GM12801 (cell line): ENCODE measurements around the gene ENTPD1.

ENCODE experiments used
- TF ChIP-seq, protein P1 (sequence below): IDR thresholded peaks from one replicate; pipeline ENCODE4 v1.5.1; 2011; ENCODE audit warnings: control low read depth; ENCODE audit not compliant: insufficient read length; ENCODE audit errors: extremely low read depth

The ENTPD1 gene

DNA sequence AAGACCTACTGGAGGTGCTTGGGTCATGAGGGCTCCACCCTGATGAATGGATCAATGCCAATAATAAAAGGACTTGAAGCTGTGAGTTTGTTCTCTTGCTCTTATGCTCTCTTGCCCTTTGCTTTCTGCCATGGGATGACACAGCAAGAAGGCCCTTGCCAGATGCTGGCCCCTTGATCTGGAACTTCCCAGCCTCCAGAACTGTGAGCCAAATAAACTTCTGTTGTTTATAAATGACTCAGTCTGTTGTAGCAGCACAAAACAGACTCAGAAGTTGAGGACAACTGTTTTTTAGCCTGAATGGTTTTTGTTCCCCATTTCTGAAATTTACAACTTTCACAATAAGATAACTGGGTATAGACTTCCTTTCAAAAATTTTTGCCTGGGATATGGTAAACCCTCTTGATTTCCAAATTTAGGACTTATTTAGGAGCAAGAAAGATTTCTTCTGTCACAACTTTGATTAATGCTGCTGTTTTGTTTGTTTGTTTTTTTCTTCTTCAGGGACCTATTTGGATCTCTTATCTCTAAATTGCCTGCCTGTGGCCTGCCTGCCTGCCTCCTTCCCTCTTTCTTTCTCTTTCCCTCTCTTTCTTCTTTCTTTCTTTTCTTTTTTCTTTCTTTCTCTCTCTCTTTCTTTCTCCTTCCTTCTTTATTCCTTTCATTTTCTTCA is 12.1 kb downstream of the ENTPD1 start:
- TF ChIP-seq, protein P1, sequence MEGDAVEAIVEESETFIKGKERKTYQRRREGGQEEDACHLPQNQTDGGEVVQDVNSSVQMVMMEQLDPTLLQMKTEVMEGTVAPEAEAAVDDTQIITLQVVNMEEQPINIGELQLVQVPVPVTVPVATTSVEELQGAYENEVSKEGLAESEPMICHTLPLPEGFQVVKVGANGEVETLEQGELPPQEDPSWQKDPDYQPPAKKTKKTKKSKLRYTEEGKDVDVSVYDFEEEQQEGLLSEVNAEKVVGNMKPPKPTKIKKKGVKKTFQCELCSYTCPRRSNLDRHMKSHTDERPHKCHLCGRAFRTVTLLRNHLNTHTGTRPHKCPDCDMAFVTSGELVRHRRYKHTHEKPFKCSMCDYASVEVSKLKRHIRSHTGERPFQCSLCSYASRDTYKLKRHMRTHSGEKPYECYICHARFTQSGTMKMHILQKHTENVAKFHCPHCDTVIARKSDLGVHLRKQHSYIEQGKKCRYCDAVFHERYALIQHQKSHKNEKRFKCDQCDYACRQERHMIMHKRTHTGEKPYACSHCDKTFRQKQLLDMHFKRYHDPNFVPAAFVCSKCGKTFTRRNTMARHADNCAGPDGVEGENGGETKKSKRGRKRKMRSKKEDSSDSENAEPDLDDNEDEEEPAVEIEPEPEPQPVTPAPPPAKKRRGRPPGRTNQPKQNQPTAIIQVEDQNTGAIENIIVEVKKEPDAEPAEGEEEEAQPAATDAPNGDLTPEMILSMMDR, result no peak

DNA sequence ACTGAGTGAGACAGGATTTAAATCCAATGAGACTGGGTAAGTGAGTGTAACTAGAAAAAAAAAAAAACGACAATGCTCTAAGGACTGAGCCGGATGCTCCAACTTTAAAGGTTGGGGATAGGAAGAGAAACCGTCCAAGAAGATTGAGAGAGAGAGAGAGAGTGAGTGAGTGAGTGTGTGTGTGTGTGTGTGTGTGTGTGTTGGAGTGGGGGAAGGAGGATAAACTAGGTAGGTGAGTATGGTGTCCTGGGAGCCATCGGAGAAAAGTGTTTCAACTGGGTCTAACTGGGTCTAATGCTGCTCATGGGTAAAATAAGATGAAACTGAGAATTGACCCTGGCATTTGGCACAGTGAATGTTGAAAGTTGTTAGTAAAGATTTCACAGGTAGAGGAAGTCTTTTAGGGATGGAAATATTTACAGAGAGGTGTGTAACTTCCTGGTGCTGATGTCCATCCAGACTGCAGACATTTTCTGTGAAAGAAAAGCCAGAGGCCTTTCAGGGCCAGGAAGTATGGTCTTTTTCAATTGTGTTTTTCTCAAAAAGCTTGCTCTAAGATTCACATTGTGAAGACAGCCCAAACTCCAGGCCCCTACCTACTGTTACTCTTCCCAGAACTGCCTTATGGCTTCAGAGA is 14.2 kb downstream of the ENTPD1 start:
- TF ChIP-seq, protein P1, result no peak

DNA sequence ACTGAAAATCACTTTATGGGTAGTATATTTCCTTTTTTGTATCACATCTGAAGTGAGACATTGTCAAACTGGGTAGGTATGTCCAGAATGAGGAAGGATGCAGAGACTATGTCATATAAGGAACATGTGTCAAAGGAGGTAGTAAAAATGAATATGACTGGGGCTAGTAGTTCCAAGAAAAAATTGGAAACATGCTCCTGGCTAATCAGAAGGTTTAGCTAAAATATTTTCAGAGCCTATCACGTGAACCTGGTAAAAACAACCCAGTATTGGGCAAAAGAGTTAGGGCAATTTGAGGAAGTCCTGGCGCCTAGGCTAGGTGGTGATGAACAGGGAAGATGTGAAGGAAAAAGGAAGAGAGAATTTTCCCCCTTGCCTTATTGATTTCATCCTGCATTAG is 26.4 kb downstream of the ENTPD1 start:
- TF ChIP-seq, protein P1, result no peak

DNA sequence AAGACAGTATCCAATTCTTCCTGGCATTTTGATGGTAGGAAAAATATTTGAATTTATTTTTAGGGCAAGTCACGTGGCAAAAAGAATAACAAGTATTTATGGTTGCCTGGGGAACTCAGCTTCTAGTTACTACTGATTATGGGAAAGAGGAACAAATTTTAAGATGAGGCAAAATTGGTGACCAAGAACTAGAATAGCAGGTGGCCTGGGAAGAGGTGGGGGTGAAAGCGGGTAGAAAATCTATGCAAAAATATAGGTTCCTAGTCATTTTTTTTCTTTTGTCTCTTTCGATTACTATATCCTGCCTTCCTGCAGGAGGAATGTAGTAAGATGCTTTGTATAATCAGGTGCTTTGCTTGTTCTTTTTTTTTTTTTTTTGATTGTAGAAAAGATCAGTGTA is 27.8 kb downstream of the ENTPD1 start:
- TF ChIP-seq, protein P1, result no peak

DNA sequence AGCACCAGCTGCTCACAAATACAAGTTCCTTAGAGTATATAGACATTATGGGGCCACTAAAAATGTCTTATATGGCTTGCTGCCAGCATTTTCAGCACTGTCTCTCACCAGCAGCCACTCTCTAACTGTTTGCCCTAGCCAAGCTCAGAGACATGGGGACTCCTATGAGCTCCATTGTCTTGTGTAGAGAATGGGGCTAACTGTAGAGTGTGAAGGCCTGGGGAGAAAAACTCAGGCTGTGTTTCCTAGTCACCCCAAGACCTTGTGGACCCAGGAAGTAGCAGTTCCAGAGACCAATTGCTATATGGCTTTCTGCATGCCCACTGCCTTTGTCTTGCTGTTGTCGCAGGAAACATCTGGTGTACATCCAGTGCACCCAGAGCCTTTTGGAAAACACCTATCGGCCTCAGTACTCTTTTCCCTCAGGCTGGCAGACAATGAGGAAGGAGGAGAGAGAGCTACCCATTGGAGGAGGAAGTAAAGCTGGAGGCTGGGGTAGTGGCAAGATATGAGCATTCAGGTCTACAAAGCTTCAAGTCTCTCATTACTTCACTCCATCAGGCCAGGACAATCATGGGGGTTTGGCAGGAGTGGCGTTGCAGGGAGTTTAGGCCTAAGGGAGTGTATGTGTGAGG is 28.4 kb downstream of the ENTPD1 start:
- TF ChIP-seq, protein P1, result no peak

DNA sequence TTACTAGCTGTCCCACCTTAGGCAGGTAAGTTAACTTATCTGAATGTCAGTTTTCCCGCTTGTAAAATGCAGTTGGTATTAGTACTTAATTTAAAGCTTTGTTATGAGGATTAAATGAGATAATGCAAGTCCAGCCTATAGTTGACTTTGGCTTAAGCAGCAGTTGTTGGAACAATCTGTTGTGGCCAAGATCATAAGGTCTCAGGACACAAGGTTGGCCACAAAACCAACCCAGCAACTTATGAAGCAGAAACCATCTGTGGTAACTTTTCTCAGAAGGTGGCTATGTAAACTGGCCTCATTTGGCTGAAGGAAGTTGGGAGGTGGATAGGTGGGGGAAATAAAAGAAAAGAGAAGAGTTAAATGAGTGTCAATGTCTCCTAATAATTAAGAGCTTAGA is 29.4 kb downstream of the ENTPD1 start:
- TF ChIP-seq, protein P1, result no peak

DNA sequence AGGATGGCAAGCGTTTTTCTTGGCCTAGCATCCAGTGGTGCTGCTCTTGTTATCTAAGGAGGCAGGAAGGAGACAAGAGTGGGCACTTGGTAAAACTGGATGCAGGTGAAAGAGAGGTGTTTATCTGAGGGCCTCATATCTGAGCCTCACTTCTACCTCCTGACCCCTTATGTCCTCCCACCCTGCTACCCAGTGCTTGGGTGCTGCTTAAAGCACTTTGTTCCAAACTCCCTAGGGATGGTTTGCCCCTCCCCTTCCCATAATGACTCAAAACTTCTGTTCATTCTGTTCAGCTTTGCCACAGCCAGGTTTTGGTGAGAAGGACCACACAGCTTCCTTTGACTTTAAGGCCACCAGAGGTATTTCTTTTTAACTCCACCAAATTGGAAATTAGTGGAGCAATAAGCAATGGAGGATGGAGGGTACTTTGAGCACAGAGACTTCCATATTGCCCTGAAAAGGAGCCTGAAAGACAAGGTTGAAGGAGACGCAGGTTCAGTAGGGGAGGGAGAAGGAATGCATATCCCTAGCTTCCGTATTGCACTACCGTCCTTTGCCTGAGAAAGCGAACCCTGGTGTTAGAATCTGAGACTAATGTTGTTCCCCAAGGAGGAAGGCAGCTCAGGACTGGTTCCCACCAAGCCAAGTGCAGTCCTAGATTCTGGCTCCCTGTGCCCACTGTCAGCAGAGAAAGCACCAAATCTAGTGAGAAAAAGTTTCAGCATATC is 30.1 kb downstream of the ENTPD1 start:
- TF ChIP-seq, protein P1, result no peak
